GM11168 (cell line): ENCODE results near the gene SLC9C1.

ENCODE experiments used
- in situ Hi-C: fragments of 300-500 bp; cut with MboI; formaldehyde crosslinking; loops from one replicate; pipeline ENCODE4 v1.12.0; 2022; ENCODE audit warnings: low sequenced_read_pairs; ENCODE audit not compliant: unreplicated experiment

Gene SLC9C1

GRCh38 chr3:112308151-112308911, 14.3 kb upstream of the SLC9C1 start:
- in situ Hi-C loops = no loop called here

- in situ Hi-C loops = no loop called here
These were observed 13.5 kb upstream of the SLC9C1 start for GRCh38 chr3:112307557-112307956.

GRCh38 chr3:112306825-112307224, 12.8 kb upstream of the SLC9C1 start:
- in situ Hi-C loops = no loop called here

GRCh38 chr3:112304611-112305010, 10.6 kb upstream of the SLC9C1 start:
- in situ Hi-C loops = no loop called here

GRCh38 chr3:112303764-112304325, 9.8 kb upstream of the SLC9C1 start:
- in situ Hi-C loops = no loop called here

- in situ Hi-C loops = no loop called here
These were observed 9.1 kb upstream of the SLC9C1 start for GRCh38 chr3:112302881-112303763.

- in situ Hi-C loops = no loop called here
These were observed 8.3 kb upstream of the SLC9C1 start for GRCh38 chr3:112302150-112302830.

- in situ Hi-C loops = no loop called here
These were observed 4.8 kb upstream of the SLC9C1 start for GRCh38 chr3:112298781-112299180.

GRCh38 chr3:112297714-112298113, 3.7 kb upstream of the SLC9C1 start:
- in situ Hi-C loops = no loop called here

- in situ Hi-C loops = no loop called here
These were observed 5.0 kb downstream of the SLC9C1 start for GRCh38 chr3:112289011-112289410.

- in situ Hi-C loops = no loop called here
These were observed 13.8 kb downstream of the SLC9C1 start for GRCh38 chr3:112280266-112280665.

GRCh38 chr3:112273536-112273935, 20.5 kb downstream of the SLC9C1 start:
- in situ Hi-C loops = no loop called here

GRCh38 chr3:112261742-112262141, 32.3 kb downstream of the SLC9C1 start:
- in situ Hi-C loops = no loop called here

GRCh38 chr3:112260563-112260962, 33.5 kb downstream of the SLC9C1 start:
- in situ Hi-C loops = no loop called here

GRCh38 chr3:112253301-112253971, 40.6 kb downstream of the SLC9C1 start:
- in situ Hi-C loops = no loop called here

GRCh38 chr3:112247900-112248299, 46.1 kb downstream of the SLC9C1 start:
- in situ Hi-C loops = no loop called here

GRCh38 chr3:112247350-112247749, 46.7 kb downstream of the SLC9C1 start:
- in situ Hi-C loops = no loop called here

GRCh38 chr3:112233083-112233482, 60.9 kb downstream of the SLC9C1 start:
- in situ Hi-C loops = no loop called here

GRCh38 chr3:112231727-112232126, 62.3 kb downstream of the SLC9C1 start:
- in situ Hi-C loops = no loop called here

- in situ Hi-C loops = no loop called here
These were observed 64.0 kb downstream of the SLC9C1 start for GRCh38 chr3:112230033-112230432.
